NCI-H774 (cell line): ENCODE data around the gene MKNK1.
A peak's percentile ranks its signal among the peaks of the same experiment; 100 is the strongest.

Source experiments
- DNase-seq: peaks from one replicate; lab custom pipeline; 2025; lab: John Stamatoyannopoulos, UW

Gene MKNK1

GRCh38 chr1:46558141-46558963 is 45.7 kb downstream of the MKNK1 start:
- no peak for DNase-seq

GRCh38 chr1:46557403-46557802 is 46.7 kb downstream of the MKNK1 start:
- DNase-seq: no peak

GRCh38 chr1:46556822-46557221 is 47.2 kb downstream of the MKNK1 start:
- DNase-seq: no peak

GRCh38 chr1:46555826-46556619 is 48.0 kb downstream of the MKNK1 start:
- no peak for DNase-seq

DNA sequence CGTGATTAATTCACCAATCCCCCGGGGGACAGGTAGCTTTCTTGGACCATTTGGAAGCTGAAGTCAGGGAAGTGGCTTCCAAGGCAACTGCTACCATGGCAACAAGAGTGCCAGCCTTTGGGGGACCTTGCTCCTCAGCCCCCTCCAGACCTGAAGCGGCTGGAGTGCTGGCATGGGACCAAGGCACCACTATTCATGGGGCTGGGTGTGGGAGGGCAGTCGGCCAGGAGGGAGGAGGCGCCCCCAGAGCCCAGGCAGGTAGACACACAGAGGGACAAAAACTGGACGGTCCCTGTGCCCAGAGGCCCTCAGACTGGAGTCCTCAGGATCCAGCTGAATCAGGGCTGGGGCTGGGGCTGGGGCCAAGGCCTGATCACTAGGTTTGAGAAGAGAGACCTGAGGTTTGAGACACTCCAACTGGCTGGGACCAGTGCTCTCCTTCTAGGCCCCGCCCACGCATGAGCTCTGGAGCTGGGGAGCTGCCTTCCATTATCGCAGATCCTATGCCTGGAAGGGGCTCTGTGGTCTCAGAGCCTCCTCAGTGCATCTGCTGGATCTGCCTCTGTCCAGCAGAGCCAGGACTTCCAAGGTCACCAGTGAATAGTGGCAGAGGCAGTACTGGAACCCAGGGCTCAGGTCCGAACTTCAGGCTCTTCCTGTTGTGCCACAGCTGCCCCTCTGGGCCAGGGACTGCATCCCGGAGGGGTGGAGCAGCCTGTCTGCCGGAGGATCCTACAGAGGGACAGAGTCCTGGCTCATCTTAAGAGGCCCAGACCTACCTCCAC is 49.3 kb downstream of the MKNK1 start:
- DNase-seq: peak; percentile 4

DNA sequence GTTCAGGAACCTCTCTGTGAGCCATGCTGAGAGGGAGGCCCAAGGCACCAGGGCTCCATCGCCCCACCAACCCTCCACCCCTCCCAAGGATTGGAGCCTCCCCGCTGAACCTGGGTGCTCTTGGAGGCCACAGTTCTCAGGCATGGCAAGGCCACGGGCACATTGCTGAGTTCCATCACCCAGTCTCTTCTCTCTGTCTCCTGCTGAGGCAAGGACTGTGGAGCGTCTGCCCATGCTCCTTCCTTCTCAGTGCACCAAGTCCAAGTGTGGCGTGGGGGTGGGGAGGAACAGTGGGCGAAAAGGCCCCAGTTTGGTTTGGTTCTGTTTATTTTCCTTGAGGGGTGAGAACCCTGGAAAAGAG is 49.9 kb downstream of the MKNK1 start:
- DNase-seq: no peak

DNA sequence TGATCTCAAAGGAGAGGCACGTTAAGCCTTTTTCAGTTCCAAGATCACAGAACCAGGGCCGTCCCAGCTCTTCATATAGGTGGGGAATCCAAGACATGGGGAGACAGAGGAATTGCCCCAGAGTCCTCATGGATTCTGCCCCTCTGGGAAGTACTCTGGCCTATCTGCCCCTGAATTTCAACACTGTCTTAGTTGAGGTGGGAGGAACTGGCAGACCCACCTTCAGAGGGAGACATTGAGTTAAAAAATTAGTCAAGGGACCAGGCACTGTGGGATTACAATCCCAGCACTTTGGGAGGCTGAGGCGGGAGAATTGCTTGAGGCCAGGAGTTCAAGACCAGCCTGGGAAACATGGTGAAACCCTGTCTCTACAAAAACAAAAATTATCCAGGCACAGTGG is 50.6 kb downstream of the MKNK1 start:
- no peak for DNase-seq

- no peak for DNase-seq
Measured at GRCh38 chr1:46552357-46553237, 51.5 kb downstream of the MKNK1 start.

GRCh38 chr1:46551597-46552095 is 52.4 kb downstream of the MKNK1 start, which contains the start of gene KNCN:
KNCN (minus strand) TSS chr1:46551647; CDS start chr1:46551215, 432 bp downstream.
- DNase-seq: no peak

GRCh38 chr1:46550751-46551231 is 53.3 kb downstream of the MKNK1 start:
- no peak for DNase-seq

DNA sequence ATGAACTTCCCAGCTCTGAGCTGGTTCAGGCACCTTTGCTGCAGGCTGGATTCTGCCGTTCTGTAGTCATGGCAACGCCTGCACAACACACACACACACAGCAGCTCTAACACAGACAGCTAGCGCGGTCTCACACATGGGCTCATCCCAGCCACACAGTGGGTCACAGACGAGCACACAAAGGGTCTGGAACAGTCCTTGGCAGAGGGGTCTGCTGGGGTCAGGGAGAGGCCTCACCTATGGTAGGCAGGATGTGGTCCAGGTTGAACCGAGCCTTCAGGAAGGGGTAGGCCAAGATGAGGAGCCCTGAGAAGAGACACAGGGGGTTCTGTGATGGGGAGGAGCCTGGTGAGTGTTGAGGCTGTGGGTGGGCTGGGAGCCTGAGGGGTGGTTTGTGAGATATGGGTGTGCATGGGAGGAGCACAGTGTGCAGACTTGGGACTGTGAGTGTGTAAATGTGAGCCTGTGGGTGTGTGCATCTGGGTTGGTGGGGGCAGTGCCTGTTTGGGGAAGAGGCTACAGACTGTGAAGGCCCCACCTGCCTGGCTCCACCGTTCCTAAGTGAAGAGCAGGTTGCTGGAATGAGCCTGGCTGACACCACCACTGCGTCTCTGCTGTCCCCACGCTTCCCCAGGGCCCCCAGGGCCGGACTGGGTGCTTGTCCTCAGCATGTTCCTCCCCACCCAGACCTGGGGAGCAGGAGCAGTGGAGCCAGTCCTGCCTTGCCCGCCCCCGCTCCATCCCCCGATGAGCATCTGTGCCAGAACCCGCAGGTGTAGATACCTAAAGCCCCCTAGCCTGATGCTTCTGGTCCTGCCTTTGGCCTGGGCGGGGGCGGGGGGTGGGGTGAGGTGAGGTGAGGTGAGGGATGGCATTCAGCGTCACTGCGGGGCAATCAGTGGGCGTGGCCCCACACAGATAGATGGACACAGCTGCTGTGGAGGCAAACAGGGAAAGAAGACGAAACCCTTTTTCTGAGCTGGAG is 54.1 kb downstream of the MKNK1 start:
- DNase-seq: peak; percentile 71

DNA sequence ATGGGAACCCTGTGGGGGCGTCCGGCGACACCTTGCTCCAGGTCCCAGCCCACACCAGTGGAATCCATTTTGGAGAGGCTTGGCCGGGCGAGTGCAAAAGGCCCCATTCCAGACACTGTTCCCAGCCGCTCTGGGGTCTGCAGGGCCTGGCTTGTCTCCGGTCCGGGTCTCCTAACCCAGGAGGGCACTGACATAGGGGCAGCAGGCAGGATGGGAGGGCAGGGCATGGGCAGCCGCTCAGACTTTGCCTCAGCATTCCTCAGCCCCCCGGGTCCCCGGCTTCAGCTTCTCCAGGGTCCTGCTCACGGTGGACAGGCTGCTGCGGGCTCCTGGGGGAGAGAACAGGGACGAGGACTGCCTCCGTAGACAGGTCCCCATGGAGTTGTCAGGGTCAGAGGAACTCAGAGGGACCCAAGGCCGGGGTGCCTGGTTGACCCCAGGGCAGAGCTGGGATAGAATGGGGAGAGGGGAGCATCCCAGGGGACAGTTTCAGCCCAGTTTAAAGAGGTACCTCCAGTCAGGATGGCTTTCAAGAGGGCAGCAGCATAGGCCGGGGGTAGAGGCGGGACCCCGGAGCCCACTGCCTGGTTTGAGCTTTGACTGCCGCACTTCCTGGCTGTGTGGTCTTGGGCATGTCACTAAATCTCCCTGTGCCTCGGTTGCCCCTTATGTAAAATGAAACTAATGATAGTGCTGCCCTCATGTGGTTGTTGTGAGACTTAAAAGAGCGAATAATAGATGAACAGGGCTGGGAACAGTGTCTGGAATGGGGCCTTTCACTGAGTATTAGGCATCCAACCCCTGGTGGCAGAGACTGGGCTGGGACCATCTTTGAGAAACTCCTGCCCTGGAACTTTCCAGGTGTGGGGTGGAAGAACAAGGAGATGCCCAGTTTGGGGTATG is 56.3 kb downstream of the MKNK1 start:
- peak; percentile 40 for DNase-seq

GRCh38 chr1:46546210-46546609 is 57.9 kb downstream of the MKNK1 start:
- DNase-seq: no peak

GRCh38 chr1:46545784-46546183 is 58.3 kb downstream of the MKNK1 start:
- no peak for DNase-seq

- DNase-seq: no peak
Measured at GRCh38 chr1:46544561-46545240, 59.4 kb downstream of the MKNK1 start.

- DNase-seq: no peak
Measured at GRCh38 chr1:46543761-46544560, 60.1 kb downstream of the MKNK1 start.

- no peak for DNase-seq
Measured at GRCh38 chr1:46543382-46543760, 60.7 kb downstream of the MKNK1 start.
